ENCODE data around the gene FBXL20.

DNA sequence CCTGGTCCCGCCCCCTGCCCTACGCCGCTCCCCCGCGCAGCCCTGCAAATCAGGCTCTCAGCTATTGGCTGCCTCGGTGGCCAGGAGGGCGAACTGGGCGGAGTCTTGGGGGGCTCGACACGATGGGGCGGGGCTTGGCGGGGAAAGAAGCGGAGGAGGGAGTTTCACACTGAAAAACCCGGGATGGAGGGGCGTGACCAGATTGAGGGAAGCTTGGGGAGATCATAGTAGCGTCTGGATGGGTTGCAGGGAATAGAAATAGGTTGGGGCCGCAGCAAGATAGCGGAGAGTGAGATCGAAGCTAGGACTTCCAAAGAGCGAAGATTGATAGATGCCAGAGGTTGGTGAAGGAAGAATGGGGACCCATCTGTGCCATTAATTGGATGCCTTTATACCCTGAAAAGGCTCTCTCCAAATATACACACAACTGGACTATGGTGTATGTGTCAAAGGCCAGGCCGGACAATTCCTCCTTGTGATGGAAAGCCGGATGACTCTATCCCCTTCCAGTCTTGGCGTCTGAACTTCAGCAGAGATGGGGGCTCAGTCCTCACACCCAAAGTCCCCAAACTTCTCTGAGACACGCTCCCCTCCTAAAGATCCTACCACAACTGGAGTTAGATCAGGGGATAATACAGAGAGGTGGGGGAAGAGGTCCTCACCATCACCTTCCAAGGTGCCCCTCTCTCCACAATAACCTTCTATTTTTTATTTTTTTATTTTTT lies 175.3 kb downstream of the FBXL20 start:
- no peak for TF ChIP-seq KAT7 (CRISPR knock-in tag; IDR thresholded peaks at IDR 0.05; ENCODE audit: borderline replicate concordance)
- TF ChIP-seq, protein P1, sequence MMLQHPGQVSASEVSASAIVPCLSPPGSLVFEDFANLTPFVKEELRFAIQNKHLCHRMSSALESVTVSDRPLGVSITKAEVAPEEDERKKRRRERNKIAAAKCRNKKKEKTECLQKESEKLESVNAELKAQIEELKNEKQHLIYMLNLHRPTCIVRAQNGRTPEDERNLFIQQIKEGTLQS (CRISPR knock-in tag; conservative IDR thresholded peaks at IDR 0.05) = no peak
- no peak for TF ChIP-seq TCF7 (CRISPR knock-in tag; IDR thresholded peaks at IDR 0.05; ENCODE audit: low read depth)

All from WTC11 (cell line).